ENCODE measurements around the gene CLDN4.

Gene CLDN4

GRCh38 chr7:73861305-73861704, 30.5 kb downstream of the CLDN4 start:
- H3K9ac ChIP-seq (ENCODE audit: insufficient read length, low read depth), result no peak overlapping the region
- H3K9me3 ChIP-seq (ENCODE audit: insufficient read depth, low read length), result no peaks in the 10 kb centered on the region
- H3K4me3 ChIP-seq (ENCODE audit: insufficient read length, low read depth), result no peak overlapping the region
- no peaks in the 10 kb centered on the region for H3K36me3 ChIP-seq (ENCODE audit: insufficient read depth, insufficient read length, low read length)
- no peaks in the 10 kb centered on the region for H3K4me1 ChIP-seq (ENCODE audit: insufficient read depth, insufficient read length)
- DNase-seq (ENCODE audit: low read depth, low spot score), result no peak
- no peak for TF ChIP-seq YY1 (IDR thresholded peaks at IDR 0.05; ENCODE audit: insufficient read depth, insufficient read length)
- no peak for TF ChIP-seq ZNF274 (IDR thresholded peaks at IDR 0.05; ENCODE audit: low read depth, low read length)
- no peak for TF ChIP-seq SUZ12 (IDR thresholded peaks at IDR 0.05; ENCODE audit: extremely low read depth, insufficient read depth, insufficient read length)
- H3K27me3 ChIP-seq (ENCODE audit: insufficient read depth, insufficient read length), result no peaks in the 10 kb centered on the region

GRCh38 chr7:73864981-73865711, 34.4 kb downstream of the CLDN4 start:
- Histone ChIP-seq H3K9me3 (ENCODE audit: insufficient read depth, low read length) (no peaks in the 10 kb centered on the region), H3K27me3 (ENCODE audit: insufficient read depth, insufficient read length) (no peaks in the 10 kb centered on the region), H3K4me1 (ENCODE audit: insufficient read depth, insufficient read length) (peaks cover 7% of the 10 kb centered on the region), H3K36me3 (ENCODE audit: insufficient read depth, insufficient read length, low read length) (no peaks in the 10 kb centered on the region), H3K9ac (ENCODE audit: insufficient read length, low read depth) (no peak overlapping the region), H3K4me3 (ENCODE audit: insufficient read length, low read depth) (no peak overlapping the region)
- no peak for DNase-seq (ENCODE audit: low read depth, low spot score)
- TF ChIP-seq YY1 (IDR thresholded peaks at IDR 0.05; ENCODE audit: insufficient read depth, insufficient read length) (no peak), ZNF274 (IDR thresholded peaks at IDR 0.05; ENCODE audit: low read depth, low read length) (no peak), SUZ12 (IDR thresholded peaks at IDR 0.05; ENCODE audit: extremely low read depth, insufficient read depth, insufficient read length) (no peak)

GRCh38 chr7:73865738-73866445, 35.1 kb downstream of the CLDN4 start:
- H3K9me3 ChIP-seq (ENCODE audit: insufficient read depth, low read length), result no peaks in the 10 kb centered on the region
- no peaks in the 10 kb centered on the region for H3K27me3 ChIP-seq (ENCODE audit: insufficient read depth, insufficient read length)
- peaks cover 9% of the 10 kb centered on the region for H3K4me1 ChIP-seq (ENCODE audit: insufficient read depth, insufficient read length)
- H3K36me3 ChIP-seq (ENCODE audit: insufficient read depth, insufficient read length, low read length), result no peaks in the 10 kb centered on the region
- H3K9ac ChIP-seq (ENCODE audit: insufficient read length, low read depth), result no peak overlapping the region
- DNase-seq (ENCODE audit: low read depth, low spot score), result no peak
- H3K4me3 ChIP-seq (ENCODE audit: insufficient read length, low read depth), result no peak overlapping the region
- no peak for TF ChIP-seq SUZ12 (IDR thresholded peaks at IDR 0.05; ENCODE audit: extremely low read depth, insufficient read depth, insufficient read length)
- TF ChIP-seq ZNF274 (IDR thresholded peaks at IDR 0.05; ENCODE audit: low read depth, low read length), result no peak
- no peak for TF ChIP-seq YY1 (IDR thresholded peaks at IDR 0.05; ENCODE audit: insufficient read depth, insufficient read length)

GRCh38 chr7:73866446-73866767, 35.6 kb downstream of the CLDN4 start:
- Histone ChIP-seq H3K9me3 (ENCODE audit: insufficient read depth, low read length) (no peaks in the 10 kb centered on the region), H3K4me3 (ENCODE audit: insufficient read length, low read depth) (no peak overlapping the region), H3K9ac (ENCODE audit: insufficient read length, low read depth) (no peak overlapping the region), H3K27me3 (ENCODE audit: insufficient read depth, insufficient read length) (no peaks in the 10 kb centered on the region), H3K36me3 (ENCODE audit: insufficient read depth, insufficient read length, low read length) (no peaks in the 10 kb centered on the region), H3K4me1 (ENCODE audit: insufficient read depth, insufficient read length) (peaks cover 11% of the 10 kb centered on the region)
- TF ChIP-seq ZNF274 (IDR thresholded peaks at IDR 0.05; ENCODE audit: low read depth, low read length) (no peak), SUZ12 (IDR thresholded peaks at IDR 0.05; ENCODE audit: extremely low read depth, insufficient read depth, insufficient read length) (no peak), YY1 (IDR thresholded peaks at IDR 0.05; ENCODE audit: insufficient read depth, insufficient read length) (no peak)
- DNase-seq (ENCODE audit: low read depth, low spot score), result no peak

- Histone ChIP-seq H3K4me1 (ENCODE audit: insufficient read depth, insufficient read length) (peaks cover 13% of the 10 kb centered on the region), H3K9me3 (ENCODE audit: insufficient read depth, low read length) (no peaks in the 10 kb centered on the region), H3K4me3 (ENCODE audit: insufficient read length, low read depth) (no peak overlapping the region), H3K27me3 (ENCODE audit: insufficient read depth, insufficient read length) (no peaks in the 10 kb centered on the region), H3K36me3 (ENCODE audit: insufficient read depth, insufficient read length, low read length) (no peaks in the 10 kb centered on the region), H3K9ac (ENCODE audit: insufficient read length, low read depth) (no peak overlapping the region)
- TF ChIP-seq ZNF274 (IDR thresholded peaks at IDR 0.05; ENCODE audit: low read depth, low read length) (no peak), YY1 (IDR thresholded peaks at IDR 0.05; ENCODE audit: insufficient read depth, insufficient read length) (no peak)
- DNase-seq (ENCODE audit: low read depth, low spot score), result no peak
These were observed 38.4 kb downstream of the CLDN4 start for GRCh38 chr7:73869011-73869798.

GRCh38 chr7:73870041-73870492, 39.3 kb downstream of the CLDN4 start:
- TF ChIP-seq ZNF274 (IDR thresholded peaks at IDR 0.05; ENCODE audit: low read depth, low read length) (no peak), SUZ12 (IDR thresholded peaks at IDR 0.05; ENCODE audit: extremely low read depth, insufficient read depth, insufficient read length) (no peak), YY1 (IDR thresholded peaks at IDR 0.05; ENCODE audit: insufficient read depth, insufficient read length) (no peak)
- Histone ChIP-seq H3K27me3 (ENCODE audit: insufficient read depth, insufficient read length) (no peaks in the 10 kb centered on the region), H3K9ac (ENCODE audit: insufficient read length, low read depth) (no peak overlapping the region), H3K9me3 (ENCODE audit: insufficient read depth, low read length) (no peaks in the 10 kb centered on the region), H3K4me3 (ENCODE audit: insufficient read length, low read depth) (no peak overlapping the region), H3K4me1 (ENCODE audit: insufficient read depth, insufficient read length) (peaks cover 13% of the 10 kb centered on the region), H3K36me3 (ENCODE audit: insufficient read depth, insufficient read length, low read length) (no peaks in the 10 kb centered on the region)
- DNase-seq (ENCODE audit: low read depth, low spot score), result no peak
